ENCODE results near the gene MBD3L2. TPM values are rescaled to one million over a fixed set of nuclear protein-coding genes. Genes with fewer than 3 reads are reported as not detected.
"Not testable (repeated sequence)": the region's sequence is repeated elsewhere in the genome, so short reads cannot be mapped to it uniquely, and the experiment has no call there.

MBD3L2 gene
- not detected for total RNA-seq
- long read RNA-seq = 0 reads

GRCh38 chr19:7049021-7049420 lies at the start of gene MBD3L2:
Gene MBD3L2 (plus strand): TSS chr19:7049321. CDS start chr19:7049374, 53 bp downstream.
- DNase-seq; H3K4me1 ChIP-seq; H3K36me3 ChIP-seq; H3K27me3 ChIP-seq (ENCODE audit: low read depth); H3K9me3 ChIP-seq (replicated peaks); intact Hi-C loops (cut with micrococcal nuclease); H3K4me3 ChIP-seq; H3K27ac ChIP-seq (replicated peaks): not testable (repeated sequence)

GRCh38 chr19:6999933-7000332 lies 49.2 kb upstream of the MBD3L2 start:
- intact Hi-C loops (cut with micrococcal nuclease) = no loop called here

GRCh38 chr19:7000333-7000732 lies 48.8 kb upstream of the MBD3L2 start:
- Histone ChIP-seq H3K27me3 (ENCODE audit: low read depth) (peaks cover 37% of the 10 kb centered on the region), H3K9me3 (replicated peaks) (no peaks in the 10 kb centered on the region), H3K4me3 (no peak overlapping the region), H3K27ac (replicated peaks) (no peak overlapping the region), H3K36me3 (no peaks in the 10 kb centered on the region), H3K4me1 (no peaks in the 10 kb centered on the region)
- no peak for DNase-seq
- no peak for TF ChIP-seq CTCF (IDR thresholded peaks at IDR 0.05; ENCODE audit: borderline replicate concordance)
- intact Hi-C loops (cut with micrococcal nuclease) = no loop called here

More at GRCh38 chr19:6999933-7000332, 49.2 kb upstream of the MBD3L2 start:
- no peaks in the 10 kb centered on the region for H3K9me3 ChIP-seq (replicated peaks)
- no peak overlapping the region for H3K4me3 ChIP-seq
- no peaks in the 10 kb centered on the region for H3K4me1 ChIP-seq
- peaks cover 37% of the 10 kb centered on the region for H3K27me3 ChIP-seq (ENCODE audit: low read depth)
- DNase-seq = no peak
- no peak for TF ChIP-seq CTCF (IDR thresholded peaks at IDR 0.05; ENCODE audit: borderline replicate concordance)
- H3K36me3 ChIP-seq = no peaks in the 10 kb centered on the region
- H3K27ac ChIP-seq (replicated peaks) = no peak overlapping the region

GRCh38 chr19:7000816-7001215 lies 48.3 kb upstream of the MBD3L2 start:
- no peaks in the 10 kb centered on the region for H3K9me3 ChIP-seq (replicated peaks)
- no peaks in the 10 kb centered on the region for H3K4me1 ChIP-seq
- intact Hi-C loops (cut with micrococcal nuclease) = no loop called here
- no peaks in the 10 kb centered on the region for H3K36me3 ChIP-seq
- no peak overlapping the region for H3K27ac ChIP-seq (replicated peaks)
- peaks cover 37% of the 10 kb centered on the region for H3K27me3 ChIP-seq (ENCODE audit: low read depth)
- no peak overlapping the region for H3K4me3 ChIP-seq
- no peak for TF ChIP-seq CTCF (IDR thresholded peaks at IDR 0.05; ENCODE audit: borderline replicate concordance)
- DNase-seq = no peak

- no peaks in the 10 kb centered on the region for H3K36me3 ChIP-seq
- peak; percentile 86 for TF ChIP-seq CTCF (IDR thresholded peaks at IDR 0.05; ENCODE audit: borderline replicate concordance)
- H3K9me3 ChIP-seq (replicated peaks) = no peaks in the 10 kb centered on the region
- no peaks in the 10 kb centered on the region for H3K4me1 ChIP-seq
- H3K4me3 ChIP-seq = no peak overlapping the region
- H3K27ac ChIP-seq (replicated peaks) = no peak overlapping the region
- H3K27me3 ChIP-seq (ENCODE audit: low read depth) = peaks cover 51% of the 10 kb centered on the region
- intact Hi-C loops (cut with micrococcal nuclease) = no loop called here
- no peak for DNase-seq
These were observed 44.7 kb upstream of the MBD3L2 start for GRCh38 chr19:7004313-7004931.

GRCh38 chr19:7006135-7006704 lies 42.9 kb upstream of the MBD3L2 start:
- H3K36me3 ChIP-seq = no peaks in the 10 kb centered on the region
- no peaks in the 10 kb centered on the region for H3K4me1 ChIP-seq
- H3K27me3 ChIP-seq (ENCODE audit: low read depth) = peaks cover 37% of the 10 kb centered on the region
- no peak overlapping the region for H3K4me3 ChIP-seq
- no peak for TF ChIP-seq CTCF (IDR thresholded peaks at IDR 0.05; ENCODE audit: borderline replicate concordance)
- H3K27ac ChIP-seq (replicated peaks) = no peak overlapping the region
- DNase-seq = no peak
- H3K9me3 ChIP-seq (replicated peaks) = no peaks in the 10 kb centered on the region
- intact Hi-C loops (cut with micrococcal nuclease) = no loop called here

All from left ventricle myocardium inferior (tissue), 1 donor.